GM13976 (cell line): ENCODE measurements around the gene LRRC51.

Experiments used
- DNase-seq: peaks from one replicate; pipeline ENCODE4 v3.0.0; 2012; ENCODE audit warnings: low spot score
- CTCF ChIP-seq: IDR thresholded peaks from 2 replicates; pipeline ENCODE4 v1.5.1; 2012; ENCODE audit warnings: borderline replicate concordance, mild to moderate bottlenecking; ENCODE audit not compliant: insufficient read depth; ENCODE audit errors: extremely low read depth, missing control alignments, control extremely low read depth
- in situ Hi-C: fragments of 300-500 bp; cut with MboI; formaldehyde crosslinking; loops from one replicate; pipeline ENCODE4 v1.12.0; 2022; ENCODE audit warnings: low sequenced_read_pairs, mixed read lengths, inconsistent platforms; ENCODE audit not compliant: unreplicated experiment

Gene LRRC51

GRCh38 chr11:72112978-72113808 lies 32.5 kb downstream of the LRRC51 start:
- in situ Hi-C loops = no loop called here
- TF ChIP-seq CTCF = no peak
- no peak for DNase-seq

- no peak for TF ChIP-seq CTCF
- in situ Hi-C loops = no loop called here
- no peak for DNase-seq
These were observed 33.9 kb downstream of the LRRC51 start for GRCh38 chr11:72114570-72114969.

- DNase-seq = no peak
- TF ChIP-seq CTCF = no peak
- in situ Hi-C loops = no loop called here
These were observed 35.5 kb downstream of the LRRC51 start for GRCh38 chr11:72116019-72116755.

GRCh38 chr11:72119198-72119597 lies 38.5 kb downstream of the LRRC51 start:
- in situ Hi-C loops = no loop called here
- no peak for DNase-seq

GRCh38 chr11:72120930-72121329 lies 40.3 kb downstream of the LRRC51 start:
- in situ Hi-C loops = no loop called here
- no peak for TF ChIP-seq CTCF
- DNase-seq = no peak

More at GRCh38 chr11:72119198-72119597, 38.5 kb downstream of the LRRC51 start:
- no peak for TF ChIP-seq CTCF

GRCh38 chr11:72122607-72123006 lies 42.0 kb downstream of the LRRC51 start:
- TF ChIP-seq CTCF = no peak
- in situ Hi-C loops = no loop called here
- no peak for DNase-seq
